GOT3 (cell line): ENCODE results near the gene EGR2.
"Not testable (repeated sequence)": the region's sequence is repeated elsewhere in the genome, so short reads cannot be mapped to it uniquely, and the experiment has no call there.

Experiments used
- DNase-seq: peaks from one replicate; lab custom pipeline; 2025; ENCODE audit warnings: mixed read lengths; lab: John Stamatoyannopoulos, UW

The EGR2 gene

GRCh38 chr10:62795100-62795499, 21.1 kb downstream of the EGR2 start:
- DNase-seq = no peak

GRCh38 chr10:62794306-62794705, 21.9 kb downstream of the EGR2 start:
- no peak for DNase-seq

DNA sequence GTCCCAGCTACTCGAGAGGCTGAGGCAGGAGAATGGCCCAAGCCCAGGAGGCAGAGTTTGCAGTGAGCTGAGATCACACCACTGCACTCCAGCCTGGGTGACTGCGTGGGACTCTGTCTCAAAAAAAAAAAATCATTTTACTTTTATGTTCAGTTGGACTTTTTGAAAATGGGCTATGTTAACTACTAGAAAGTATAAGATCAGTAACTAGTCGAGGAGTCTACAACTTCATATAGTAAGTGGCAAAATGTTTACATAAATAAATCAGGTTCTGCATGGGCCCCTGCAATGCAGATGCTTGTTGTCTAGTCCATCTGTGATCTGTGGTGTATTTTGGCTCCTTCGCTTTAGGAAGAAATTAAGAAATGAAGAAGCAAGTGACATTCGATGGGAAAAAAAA, 23.9 kb downstream of the EGR2 start:
- DNase-seq = no peak

DNA sequence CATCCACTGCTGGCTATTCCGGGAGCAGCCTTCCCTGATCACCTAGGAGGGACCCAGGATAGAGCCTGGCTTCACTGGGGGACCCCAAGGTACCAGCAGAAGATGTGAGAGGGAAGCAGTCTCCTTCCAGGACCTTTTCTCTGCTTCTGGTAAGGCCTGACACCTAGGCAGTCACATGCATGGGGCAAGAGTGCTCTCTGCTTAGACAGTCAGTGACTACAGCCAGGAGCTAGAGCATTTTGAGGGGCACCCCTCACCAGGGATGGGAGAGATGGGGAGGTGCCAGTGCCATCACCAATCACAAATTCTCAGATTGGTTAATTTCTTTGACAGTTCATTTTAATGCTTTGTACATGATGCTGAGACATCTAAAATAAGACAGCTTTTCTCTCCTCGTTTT, 25.6 kb downstream of the EGR2 start:
- no peak for DNase-seq

GRCh38 chr10:62790019-62790555, 26.1 kb downstream of the EGR2 start:
- DNase-seq = no peak

GRCh38 chr10:62788861-62789467, 27.2 kb downstream of the EGR2 start:
- DNase-seq = no peak

GRCh38 chr10:62788285-62788684, 27.9 kb downstream of the EGR2 start:
- DNase-seq = not testable (repeated sequence)

DNA sequence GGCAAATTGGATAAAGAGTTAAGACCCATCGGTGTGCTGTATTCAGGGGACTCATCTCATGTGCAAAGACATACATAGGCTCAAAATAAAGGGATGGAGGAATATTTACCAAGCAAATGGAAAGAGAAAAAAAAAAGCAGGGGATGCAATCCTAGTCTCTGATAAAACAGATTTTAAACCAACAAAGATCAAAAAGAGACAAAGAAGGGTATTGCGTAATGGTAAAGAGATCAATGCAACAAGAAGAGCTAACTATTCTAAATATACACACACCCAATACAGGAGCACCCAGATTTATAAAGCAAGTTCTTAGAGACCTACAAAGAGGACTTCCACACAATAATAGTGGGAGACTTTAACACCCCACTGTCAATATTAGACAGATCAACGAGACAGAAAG, 31.6 kb downstream of the EGR2 start:
- DNase-seq = not testable (repeated sequence)

DNA sequence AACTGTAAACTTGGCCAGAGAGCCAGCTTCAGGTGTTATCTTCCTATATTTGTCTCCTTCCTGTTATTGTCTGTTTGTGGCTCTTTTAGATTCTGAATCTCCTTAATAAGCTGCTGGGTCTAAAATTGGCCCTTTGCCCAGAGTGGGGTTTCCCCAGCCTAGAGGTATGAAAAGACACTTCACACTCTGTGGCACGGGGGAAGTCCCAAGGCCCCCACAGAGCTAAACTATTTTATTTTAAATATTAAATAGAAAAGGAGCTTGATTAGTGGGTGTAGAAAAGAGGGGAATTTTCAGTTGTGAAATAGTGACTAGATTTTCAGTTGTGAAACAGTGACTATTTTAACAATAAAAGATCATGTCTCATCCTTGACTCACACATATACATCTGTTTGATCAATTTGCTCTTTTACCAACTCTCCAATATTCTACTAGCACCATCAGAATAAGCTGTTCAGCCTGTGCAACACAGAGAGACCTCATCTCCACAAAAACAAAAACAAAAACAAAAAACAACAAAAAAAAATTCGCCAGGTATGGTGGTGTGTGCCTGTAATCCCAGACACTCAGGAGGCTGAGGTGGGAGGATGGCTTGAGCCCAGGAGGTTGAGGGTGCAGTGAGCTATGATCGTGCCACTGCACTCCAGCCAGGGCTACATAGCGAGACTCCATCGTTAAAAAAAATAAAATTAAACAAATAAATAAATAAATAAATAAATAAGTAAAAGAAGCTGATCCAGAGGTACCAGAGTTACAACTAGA, 36.5 kb downstream of the EGR2 start:
- DNase-seq = no peak

GRCh38 chr10:62778125-62778524, 38.0 kb downstream of the EGR2 start:
- DNase-seq = no peak

- DNase-seq = no peak
Measured at GRCh38 chr10:62772186-62772974, 43.8 kb downstream of the EGR2 start.

DNA sequence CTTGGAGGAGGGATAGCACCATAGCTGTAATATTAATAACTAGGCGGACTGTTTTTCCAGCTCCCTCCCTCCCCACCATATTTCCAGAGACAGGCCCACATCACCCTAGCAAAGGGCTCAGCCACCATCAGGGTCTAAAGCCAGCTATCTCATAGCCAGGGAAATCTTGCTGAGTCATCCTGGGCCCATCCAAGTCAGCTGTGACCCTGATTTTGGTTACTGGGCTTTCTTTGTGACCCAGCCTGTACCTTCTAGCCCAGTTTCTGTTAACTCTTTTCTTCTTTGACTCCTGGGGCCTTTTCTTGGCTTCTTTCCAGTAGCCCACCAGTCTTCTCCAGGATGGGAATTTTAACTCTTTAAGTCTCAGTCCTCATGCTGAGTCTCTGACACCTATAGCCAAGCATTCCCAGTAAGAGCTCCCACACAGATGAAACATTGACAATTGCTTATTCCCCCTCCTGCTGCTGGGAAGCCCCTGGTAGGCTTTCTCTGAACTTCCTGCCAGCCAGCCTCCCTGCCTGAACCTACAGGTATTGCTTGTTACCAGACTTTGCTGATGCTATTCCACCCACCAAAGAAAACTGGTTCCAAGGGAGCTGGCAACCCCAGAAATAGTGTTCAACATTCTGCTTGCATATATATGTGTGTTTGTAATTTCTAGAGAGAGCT, 46.5 kb downstream of the EGR2 start:
- no peak for DNase-seq

GRCh38 chr10:62766386-62766785, 49.8 kb downstream of the EGR2 start:
- no peak for DNase-seq

DNA sequence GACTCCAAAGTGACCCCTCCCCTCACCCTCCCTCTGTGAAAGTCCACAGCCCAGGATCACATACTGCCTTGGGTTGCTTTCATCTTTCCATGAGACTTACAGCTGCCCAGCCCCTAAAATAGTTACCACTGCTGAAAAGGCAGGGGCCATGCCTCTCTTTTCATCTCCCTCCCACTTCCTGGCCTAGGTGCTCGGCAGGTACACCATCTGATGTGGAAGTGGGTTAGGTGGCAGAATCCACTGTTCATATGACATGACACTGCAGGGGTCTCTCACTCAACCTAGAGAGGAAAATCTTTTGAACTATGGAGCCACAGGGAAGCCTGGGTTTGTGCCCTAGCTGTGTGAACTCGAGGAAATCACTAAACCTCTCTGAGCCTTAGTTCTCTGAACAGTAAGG, 50.4 kb downstream of the EGR2 start:
- no peak for DNase-seq

DNA sequence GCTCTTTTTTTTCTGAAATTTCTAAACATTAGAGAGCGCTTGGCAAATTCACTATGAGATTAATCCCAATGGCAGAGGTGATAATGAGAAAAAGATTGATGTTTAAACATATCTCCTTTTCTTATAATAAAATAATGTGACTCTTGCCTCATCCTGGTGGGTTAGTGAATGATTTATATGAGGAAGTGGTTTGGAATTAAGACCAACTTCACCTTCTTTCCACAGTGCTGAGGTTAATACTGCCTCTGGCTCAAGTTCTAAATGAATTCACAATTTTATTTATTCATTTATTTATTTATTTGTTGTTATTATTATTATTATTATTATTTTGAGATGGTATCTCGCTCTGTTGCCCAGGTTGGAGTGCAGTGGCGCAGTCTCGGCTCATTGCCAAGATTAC, 52.2 kb downstream of the EGR2 start:
- DNase-seq = no peak

DNA sequence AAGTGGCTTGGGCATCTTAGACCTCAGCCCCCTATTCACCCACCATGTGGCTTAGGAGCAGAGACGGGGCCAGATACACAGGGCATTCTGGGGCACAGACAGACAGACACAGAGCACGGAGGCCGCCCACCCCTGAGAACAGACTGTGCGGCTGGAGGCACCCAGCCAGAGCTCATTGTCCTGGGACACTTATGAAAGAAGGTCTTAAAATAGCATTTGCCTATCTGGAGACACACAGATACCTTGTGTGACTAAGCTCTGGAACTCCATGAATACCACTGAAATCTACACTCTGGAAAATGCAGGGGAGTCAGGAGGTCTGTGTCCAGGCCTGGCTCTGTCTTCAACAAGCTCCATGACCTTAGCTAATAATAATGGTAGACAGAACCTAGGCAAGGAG, 53.0 kb downstream of the EGR2 start:
- no peak for DNase-seq
